T-helper 2 cell (primary cell): ENCODE measurements around the gene TBX3.
"Not testable (repeated sequence)": the region's sequence is repeated elsewhere in the genome, so short reads cannot be mapped to it uniquely, and the experiment has no call there.

ENCODE experiments used
- DNase-seq, 5 experiments: peaks; one replicate each; pipeline versions ENCODE4 v3.0.0 to v3.0.0-alpha.2; 2012 to 2022
- total RNA-seq, 2 donors: gene quantifications; one replicate each; lab custom pipeline; 2026; lab: John Stamatoyannopoulos, UW

TBX3 gene
- total RNA-seq, result 0 to 0.54 reads per million in 2 donors

- peak in 3 of 5 experiments; percentile 3 to 78 (median 8) for DNase-seq
Measured at GRCh38 chr12:114684098-114684869, at the start of gene TBX3. Gene TBX3 (minus strand): TSS chr12:114684175. CDS start chr12:114683200, 975 bp downstream.

DNA sequence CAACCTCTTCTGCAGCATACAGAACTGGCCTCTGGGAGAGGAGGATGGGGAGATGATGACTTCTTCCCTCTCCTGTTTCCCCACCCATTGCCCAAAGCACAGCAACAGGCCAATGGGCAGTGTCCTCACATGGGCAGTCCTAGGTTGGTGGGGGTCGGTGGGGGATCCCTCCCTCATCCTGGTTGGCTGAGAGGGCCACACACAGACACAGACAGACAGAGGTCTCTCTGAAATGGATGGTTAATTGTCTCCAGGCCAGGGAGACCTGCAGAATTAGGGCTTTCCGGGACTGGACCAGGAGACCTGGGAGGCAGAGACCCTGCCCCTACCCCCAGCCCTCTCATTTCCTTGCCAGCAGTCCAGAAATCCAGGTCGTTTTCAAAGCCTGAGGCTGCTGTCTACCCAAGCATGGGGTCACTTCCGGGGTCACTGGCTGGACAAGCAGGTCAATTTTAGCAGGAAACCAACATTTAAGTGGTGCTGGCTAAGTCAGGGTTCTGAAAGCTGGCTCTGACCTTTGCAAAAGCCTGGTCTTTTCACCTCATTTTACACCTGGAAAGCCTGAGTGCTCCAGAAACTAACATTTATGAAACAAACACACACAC, 48.6 kb upstream of the TBX3 start:
- DNase-seq, result no peak

DNA sequence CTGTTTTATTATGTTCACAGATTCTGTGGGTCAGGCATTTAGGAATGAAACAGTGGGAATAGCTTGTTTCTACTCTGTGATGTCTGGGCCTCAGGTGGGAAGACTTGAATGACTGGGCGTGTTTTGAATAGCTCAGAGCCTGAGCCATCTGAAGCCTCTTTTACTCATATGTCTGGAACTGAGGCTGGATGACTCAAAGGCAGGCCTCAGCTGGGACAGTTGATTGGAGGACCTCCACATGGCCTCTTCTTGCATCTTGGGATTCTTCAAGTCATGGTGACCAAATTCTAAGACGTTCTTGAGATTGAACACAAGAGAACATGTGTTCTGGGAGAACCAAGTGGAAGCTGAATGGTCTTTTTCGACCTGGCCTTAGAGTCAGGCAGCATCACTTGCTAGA, 45.8 kb upstream of the TBX3 start:
- DNase-seq, result no peak

- no peak for DNase-seq
Measured at GRCh38 chr12:114726092-114726710, 42.2 kb upstream of the TBX3 start.

DNA sequence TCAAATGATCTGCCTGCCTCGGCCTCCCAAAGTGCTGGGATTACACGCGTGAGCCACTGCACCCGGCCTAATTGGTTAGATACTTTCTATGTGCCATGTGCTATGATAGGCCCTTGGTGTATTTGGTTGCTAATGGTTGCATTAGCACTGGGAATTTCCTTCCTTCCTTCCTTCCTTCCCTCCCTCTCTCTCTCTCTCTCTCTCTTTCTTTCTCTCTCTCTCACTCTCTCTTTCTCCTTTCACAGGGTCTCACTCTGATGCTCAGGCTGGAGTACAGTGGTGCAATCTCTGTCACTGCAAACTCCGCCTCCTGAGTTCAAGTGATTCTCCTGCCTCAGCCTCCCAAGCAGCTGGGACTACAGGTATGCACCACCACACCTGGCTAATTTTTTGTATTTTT, 38.2 kb upstream of the TBX3 start:
- DNase-seq, result not testable (repeated sequence)

DNA sequence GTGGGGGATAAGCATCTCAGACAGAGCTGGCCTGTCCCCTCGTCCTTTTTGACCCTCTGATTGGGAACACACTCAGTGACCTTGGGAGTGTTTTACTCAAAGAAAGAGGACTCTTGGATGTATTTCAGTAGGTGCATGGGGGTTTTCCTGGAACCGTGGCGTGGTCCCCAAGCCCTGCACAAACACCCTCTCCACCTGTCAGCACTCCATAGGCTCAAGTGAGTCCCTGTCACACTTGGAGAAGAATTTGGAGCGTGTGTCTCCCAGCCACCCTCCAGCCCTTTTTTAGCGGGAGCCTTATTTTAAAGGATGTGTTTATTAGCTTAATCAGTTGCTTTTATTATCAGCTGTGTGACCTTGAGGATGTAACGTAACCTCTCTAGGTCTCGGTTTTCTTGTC, 37.3 kb upstream of the TBX3 start:
- DNase-seq, result no peak

DNA sequence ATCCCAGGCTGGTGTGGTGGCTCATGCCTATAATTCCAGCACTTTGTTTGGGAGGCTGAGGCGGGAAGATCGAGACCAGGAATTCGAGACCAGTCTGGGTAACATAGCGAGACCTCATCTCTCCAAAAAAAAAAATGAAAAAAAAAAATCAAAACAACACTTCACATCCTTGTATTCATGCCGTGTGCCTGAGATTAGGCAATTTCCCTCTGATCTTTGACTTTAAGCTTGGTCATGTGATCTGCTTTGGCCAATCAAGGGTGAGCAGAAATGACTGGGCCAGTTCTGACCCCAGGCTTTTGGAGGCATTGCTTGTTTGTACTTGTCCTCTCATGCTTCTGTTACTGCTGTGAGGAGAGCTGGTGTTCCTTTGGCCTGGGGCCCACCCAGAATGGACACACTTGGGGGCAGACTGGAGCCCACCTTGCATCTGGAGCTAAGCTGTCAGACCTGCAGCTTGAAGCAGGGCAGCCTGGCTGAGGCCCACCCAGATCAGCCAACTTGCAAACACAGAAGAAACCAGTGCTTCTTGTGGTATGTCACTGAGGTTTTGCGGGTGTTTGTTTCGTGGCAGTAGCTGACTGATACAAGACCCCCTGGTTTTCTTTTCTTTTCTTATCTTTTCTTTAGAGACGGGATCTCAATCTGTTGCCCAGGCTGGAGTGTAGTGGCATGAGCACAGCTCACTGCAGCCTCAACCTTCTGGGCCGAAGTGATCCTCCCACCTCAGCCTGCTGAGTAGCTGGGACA, 29.7 kb upstream of the TBX3 start:
- DNase-seq, result no peak

GRCh38 chr12:114711689-114712152, 27.7 kb upstream of the TBX3 start:
- DNase-seq, result no peak

DNA sequence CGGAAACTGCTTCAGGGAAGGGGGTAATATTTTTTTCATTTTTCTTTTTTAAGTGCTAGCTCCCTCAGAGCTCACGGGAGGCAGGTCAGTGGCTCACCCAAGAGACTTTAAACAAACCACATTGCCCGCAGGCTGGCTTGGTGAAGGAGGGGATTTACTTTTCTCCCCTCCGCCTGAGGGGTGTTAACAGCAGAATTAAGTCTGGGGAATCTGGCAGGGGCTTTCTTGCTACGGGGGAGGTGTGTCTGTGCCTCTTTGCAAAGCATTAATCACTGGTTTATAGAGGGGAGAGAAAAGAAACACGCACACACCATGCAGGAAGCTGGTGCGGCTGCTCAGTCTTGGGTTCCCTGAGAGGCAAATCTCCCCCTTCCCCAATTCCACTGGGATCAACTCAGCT, 26.2 kb upstream of the TBX3 start:
- DNase-seq, result no peak

GRCh38 chr12:114709112-114709511, 25.1 kb upstream of the TBX3 start:
- DNase-seq, result no peak

- not testable (repeated sequence) for DNase-seq
Measured at GRCh38 chr12:114708598-114708997, 24.6 kb upstream of the TBX3 start.

GRCh38 chr12:114704096-114704495, 20.1 kb upstream of the TBX3 start:
- no peak for DNase-seq

DNA sequence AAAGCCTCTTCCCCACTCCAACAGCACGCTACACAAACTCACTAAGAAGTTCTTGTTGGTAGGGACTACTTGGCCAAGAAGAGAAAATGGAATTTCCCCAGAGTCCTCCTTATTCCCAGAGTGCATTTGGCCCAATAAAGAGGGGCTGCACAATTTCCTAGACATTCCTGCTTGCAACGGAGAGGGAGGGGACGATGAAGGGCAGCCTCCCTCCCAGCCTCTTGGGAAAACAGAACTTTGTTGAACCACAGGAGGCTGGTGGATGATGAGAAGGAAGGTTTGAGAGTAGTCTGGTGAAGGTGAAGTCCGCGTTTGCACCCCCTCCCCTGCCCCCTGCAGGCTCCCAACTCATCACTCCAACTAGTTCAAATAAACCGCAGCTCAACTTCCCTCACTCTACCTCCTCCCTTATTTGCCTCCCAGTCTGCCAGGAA, 19.1 kb upstream of the TBX3 start:
- no peak for DNase-seq

DNA sequence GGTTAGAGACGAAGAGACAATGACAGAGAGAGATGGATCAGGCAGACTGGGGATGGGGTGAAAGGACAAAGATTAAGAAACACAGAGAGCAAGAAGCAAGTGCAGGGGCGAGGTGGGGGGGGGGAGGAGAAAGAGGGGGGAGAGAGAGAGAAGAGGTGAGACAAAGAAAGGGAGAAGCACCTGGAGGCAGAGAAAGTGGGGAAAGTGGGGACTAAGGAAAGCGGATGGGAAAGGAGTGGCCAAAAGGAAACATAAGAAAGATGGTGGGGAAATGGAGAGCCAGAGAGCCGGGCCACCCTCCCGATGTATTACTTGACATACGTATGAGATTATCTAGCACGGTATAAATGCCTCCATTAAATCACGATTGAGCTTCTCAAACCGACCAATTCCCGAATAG, 18.5 kb upstream of the TBX3 start:
- DNase-seq, result no peak

DNA sequence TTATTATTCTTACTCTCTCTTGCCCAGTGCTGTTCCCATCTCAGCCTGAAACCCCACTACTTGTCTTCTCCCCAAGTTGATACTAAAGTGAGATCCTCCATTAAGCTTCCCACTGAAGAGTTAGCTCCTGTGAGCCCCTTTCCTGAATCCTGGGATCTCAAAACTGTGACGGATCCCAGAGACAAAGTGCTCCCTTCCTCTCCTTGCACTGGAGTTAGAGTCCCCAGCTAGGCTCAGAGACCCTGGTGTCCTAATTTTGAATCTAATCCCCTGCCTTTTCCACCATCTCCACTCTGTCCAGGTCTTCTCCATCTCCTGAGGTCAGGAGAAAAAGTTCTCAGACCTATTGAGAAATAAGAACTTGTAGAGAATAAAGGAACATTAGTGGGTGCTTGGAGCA, 17.6 kb upstream of the TBX3 start:
- DNase-seq, result no peak

GRCh38 chr12:114701104-114701414, 17.1 kb upstream of the TBX3 start:
- no peak for DNase-seq

DNA sequence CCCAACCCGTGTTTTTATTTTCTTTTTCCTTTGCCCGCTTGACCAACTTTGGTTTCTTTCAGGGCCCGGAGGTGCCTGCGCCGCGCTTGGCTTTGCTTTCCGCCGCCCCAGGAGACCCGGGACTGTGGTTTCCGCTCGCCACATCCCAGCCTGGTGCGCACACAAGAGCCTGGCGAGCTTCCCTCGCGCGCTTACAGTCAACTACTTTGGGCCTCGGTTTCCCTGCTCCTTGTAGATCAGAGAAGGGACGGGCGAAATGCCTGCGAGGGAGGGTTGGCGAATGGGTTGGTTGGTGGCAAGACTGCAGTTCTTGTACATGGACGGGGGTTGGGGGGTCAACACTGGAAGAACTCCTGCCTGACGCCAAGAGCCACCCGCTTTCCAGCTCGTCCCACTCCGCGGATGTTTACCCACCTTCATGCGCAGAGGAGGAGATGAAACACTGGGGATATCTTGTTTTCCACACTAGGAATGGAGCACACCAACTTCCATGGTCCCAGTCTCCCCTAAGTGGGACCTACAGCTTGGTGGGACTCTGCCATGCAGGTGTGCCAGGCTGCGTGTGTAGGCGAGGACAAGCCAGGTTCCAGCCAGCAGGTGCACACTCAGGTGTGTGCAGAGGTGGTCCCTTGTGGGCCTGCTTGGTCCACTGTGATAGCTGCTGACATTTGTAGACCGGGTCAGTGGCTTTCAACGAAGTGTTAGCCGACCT, 16.6 kb upstream of the TBX3 start:
- DNase-seq, result no peak

DNA sequence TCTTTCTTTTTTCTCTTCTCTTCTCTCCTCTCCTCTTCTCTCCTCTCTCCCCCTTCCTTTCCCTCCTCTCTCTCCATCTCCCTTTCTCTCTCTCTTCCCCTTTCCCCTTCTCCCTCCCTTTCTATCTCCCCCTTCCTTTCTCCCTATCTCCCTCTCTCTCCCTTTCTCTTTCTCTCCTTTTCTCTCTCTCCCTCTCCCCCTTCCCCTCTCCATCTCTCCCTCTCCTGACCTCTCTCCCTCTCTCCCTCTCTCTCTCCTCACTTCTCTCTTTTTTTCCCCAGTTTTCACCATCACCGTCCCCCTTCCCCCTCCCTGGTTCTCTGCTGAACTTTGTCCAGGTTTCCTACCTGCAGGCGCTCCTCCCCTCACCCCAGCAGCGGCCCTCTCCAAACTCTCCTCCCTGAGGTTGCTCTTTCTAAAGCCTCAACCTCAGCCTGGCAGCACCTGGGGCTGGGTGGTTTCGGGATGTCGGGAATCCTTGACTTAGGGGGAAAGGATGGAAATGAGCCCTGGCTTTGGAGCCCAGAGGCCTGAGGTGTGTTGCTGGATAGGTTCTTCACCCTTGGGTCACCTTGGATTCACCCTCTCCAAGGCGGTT, 14.7 kb upstream of the TBX3 start:
- no peak for DNase-seq

DNA sequence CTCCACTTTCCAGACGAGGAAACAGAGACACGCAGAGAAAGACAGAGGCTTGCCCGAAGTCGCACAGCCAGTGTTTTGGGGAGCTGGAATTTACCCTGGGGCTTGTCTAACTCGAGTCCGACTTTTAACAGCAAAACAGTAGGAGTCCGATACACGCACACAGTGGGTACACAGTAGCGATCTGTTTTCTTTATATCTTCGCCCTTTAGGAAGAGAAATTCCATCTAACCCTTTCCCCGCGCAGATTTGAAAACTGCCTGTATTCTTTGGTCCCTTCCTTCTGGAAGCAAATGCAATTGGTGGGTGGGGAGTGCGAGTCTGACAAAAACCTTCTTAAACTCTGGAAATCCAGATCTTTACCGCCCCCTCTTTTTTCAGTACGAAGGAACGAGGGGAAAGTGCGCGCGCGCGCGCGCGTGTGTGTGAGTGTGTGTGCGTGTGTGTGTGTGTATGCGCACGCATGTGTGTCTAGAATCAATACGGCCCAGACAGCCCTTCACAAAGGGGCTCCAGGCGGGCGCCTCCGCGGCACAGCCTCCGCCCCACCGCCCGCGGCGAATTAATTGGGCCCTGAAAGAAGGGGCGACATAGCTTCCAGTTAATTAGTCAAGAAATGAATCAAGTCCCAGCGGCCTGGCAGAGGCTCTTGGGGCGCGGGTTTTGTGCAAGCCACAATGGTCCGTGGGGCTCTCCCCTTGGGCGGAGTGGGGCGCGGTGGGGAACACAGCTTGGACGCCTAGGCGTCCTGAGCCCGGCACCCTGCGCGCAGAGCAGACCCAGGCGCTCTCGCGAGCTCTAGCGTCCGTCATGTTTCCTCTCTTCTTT, 14.0 kb upstream of the TBX3 start:
- no peak for DNase-seq

GRCh38 chr12:114697243-114697716, 13.3 kb upstream of the TBX3 start:
- DNase-seq, result no peak
